ENCODE results near the gene HPCA. TPM values are rescaled to one million over a fixed set of nuclear protein-coding genes. Genes with fewer than 3 reads are reported as not detected.

HPCA gene
- total and polyA plus RNA-seq, 2 of the 13 experiments (the other 11 are each of a cell fraction or from before 2014, with no cell fraction given) = not detected

- TF ChIP-seq ZNF710 (CRISPR knock-in tag; IDR thresholded peaks at IDR 0.05; ENCODE audit: borderline replicate concordance) = 0 out of 2 replicates have a peak, but pooled peaks have one; percentile 33
- TF ChIP-seq BCLAF1 (IDR thresholded peaks at IDR 0.05) = no peak
- TF ChIP-seq ZFP37 (CRISPR knock-in tag; IDR thresholded peaks at IDR 0.05; ENCODE audit: borderline replicate concordance) = no peak
- TF ChIP-seq ZFP36L1 (CRISPR knock-in tag; IDR thresholded peaks at IDR 0.05) = no peak
- no peak for TF ChIP-seq ZNF687 (CRISPR knock-in tag; IDR thresholded peaks at IDR 0.05)
- TF ChIP-seq YY1 (IDR thresholded peaks at IDR 0.05; ENCODE audit: insufficient read depth, insufficient replicate concordance, low read depth, low read length) = no peak
- TF ChIP-seq ZNF788 (CRISPR knock-in tag; IDR thresholded peaks at IDR 0.05; ENCODE audit: borderline replicate concordance) = no peak
- no peak for TF ChIP-seq ELK4 (CRISPR knock-in tag; IDR thresholded peaks at IDR 0.05; ENCODE audit: borderline replicate concordance)
- no peak for TF ChIP-seq SOX5 (CRISPR knock-in tag; IDR thresholded peaks at IDR 0.05; ENCODE audit: borderline replicate concordance)
- TF ChIP-seq FOXM1 (CRISPR knock-in tag; IDR thresholded peaks at IDR 0.05) = no peak
- TF ChIP-seq YEATS2 (CRISPR knock-in tag; IDR thresholded peaks at IDR 0.05; ENCODE audit: borderline replicate concordance) = no peak
- no peak for TF ChIP-seq ARID4A (CRISPR knock-in tag; IDR thresholded peaks at IDR 0.05; ENCODE audit: borderline replicate concordance)
- TF ChIP-seq KAT2B (IDR thresholded peaks at IDR 0.05; ENCODE audit: borderline replicate concordance, low read depth, low read length) = no peak
These were observed 39.3 kb downstream of the HPCA start (continued) for GRCh38 chr1:32925403-32926162.
